ENCODE measurements around the gene RPRD1A. TPM values are rescaled to one million over a fixed set of nuclear protein-coding genes. Genes with fewer than 3 reads are reported as not detected.
"Not testable (repeated sequence)": the region's sequence is repeated elsewhere in the genome, so short reads cannot be mapped to it uniquely, and the experiment has no call there.

Gene RPRD1A
- total RNA-seq, 2 experiments from 2014 or later: 33.5 to 33.9 TPM

- Mint-ChIP-seq H3K4me1 (peaks cover 2% of the 10 kb centered on the region), H3K36me3 (no peaks in the 10 kb centered on the region), H3K27me3 (peaks cover 20% of the 10 kb centered on the region), H3K27ac (no peak overlapping the region), H3K4me3 (no peak overlapping the region), H3K9me3 (no peaks in the 10 kb centered on the region)
- no peak for DNase-seq
- POLR2A ChIA-PET: no interaction called here
- no peak for ATAC-seq (ENCODE audit: low read depth)
Measured at GRCh38 chr18:36095936-36096519, 28.7 kb upstream of the RPRD1A start.

- peaks cover 2% of the 10 kb centered on the region for H3K4me1 Mint-ChIP-seq
Measured at GRCh38 chr18:36094431-36094830, 27.1 kb upstream of the RPRD1A start.

GRCh38 chr18:36092116-36092515 lies 24.8 kb upstream of the RPRD1A start:
- H3K36me3 Mint-ChIP-seq: not testable (repeated sequence)

More at GRCh38 chr18:36094431-36094830, 27.1 kb upstream of the RPRD1A start:
- POLR2A ChIA-PET: interaction anchor here (0.7 kb wide), 1 partner anchor 1099 kb away, joined by 3 read pairs; no protein-coding TSS in a partner anchor
- H3K4me3 Mint-ChIP-seq: no peak overlapping the region
- no peak overlapping the region for H3K27ac Mint-ChIP-seq
- DNase-seq (no peak), ATAC-seq (ENCODE audit: low read depth) (no peak)
- no peaks in the 10 kb centered on the region for H3K36me3 Mint-ChIP-seq
- peaks cover 17% of the 10 kb centered on the region for H3K27me3 Mint-ChIP-seq
- no peaks in the 10 kb centered on the region for H3K9me3 Mint-ChIP-seq

GRCh38 chr18:36089001-36089400 lies 21.6 kb upstream of the RPRD1A start:
- no peaks in the 10 kb centered on the region for H3K36me3 Mint-ChIP-seq
- POLR2A ChIA-PET: no interaction called here
- DNase-seq: no peak
- H3K4me1 Mint-ChIP-seq: peaks cover 4% of the 10 kb centered on the region
- no peak overlapping the region for H3K27ac Mint-ChIP-seq
- ATAC-seq (ENCODE audit: low read depth): no peak
- peaks cover 2% of the 10 kb centered on the region for H3K27me3 Mint-ChIP-seq
- no peaks in the 10 kb centered on the region for H3K9me3 Mint-ChIP-seq
- no peak overlapping the region for H3K4me3 Mint-ChIP-seq

More at GRCh38 chr18:36092116-36092515, 24.8 kb upstream of the RPRD1A start:
- not testable (repeated sequence) for DNase-seq; H3K27ac Mint-ChIP-seq; H3K4me1 Mint-ChIP-seq; H3K9me3 Mint-ChIP-seq; ATAC-seq (ENCODE audit: low read depth); H3K4me3 Mint-ChIP-seq
- POLR2A ChIA-PET: interaction anchor here (0.6 kb wide), 1 partner anchor 479 kb away, joined by 3 read pairs; no protein-coding TSS in a partner anchor
- peaks cover 10% of the 10 kb centered on the region for H3K27me3 Mint-ChIP-seq

GRCh38 chr18:36088256-36088655 lies 20.9 kb upstream of the RPRD1A start:
- POLR2A ChIA-PET: no interaction called here
- Mint-ChIP-seq H3K4me1 (peaks cover 8% of the 10 kb centered on the region), H3K36me3 (no peaks in the 10 kb centered on the region), H3K9me3 (no peaks in the 10 kb centered on the region), H3K27ac (no peak overlapping the region), H3K27me3 (no peaks in the 10 kb centered on the region), H3K4me3 (no peak overlapping the region)
- ATAC-seq (ENCODE audit: low read depth): no peak
- DNase-seq: no peak

- Mint-ChIP-seq H3K27me3 (no peaks in the 10 kb centered on the region), H3K36me3 (no peaks in the 10 kb centered on the region), H3K9me3 (peaks cover 5% of the 10 kb centered on the region), H3K4me3 (no peak overlapping the region), H3K4me1 (peaks cover 13% of the 10 kb centered on the region), H3K27ac (no peak overlapping the region)
- POLR2A ChIA-PET: no interaction called here
- DNase-seq (no peak), ATAC-seq (ENCODE audit: low read depth) (no peak)
Measured at GRCh38 chr18:36086186-36086585, 18.8 kb upstream of the RPRD1A start.

GRCh38 chr18:36085195-36085594 lies 17.8 kb upstream of the RPRD1A start:
- POLR2A ChIA-PET: no interaction called here
- DNase-seq (no peak), ATAC-seq (ENCODE audit: low read depth) (no peak)
- Mint-ChIP-seq H3K9me3 (peaks cover 8% of the 10 kb centered on the region), H3K4me1 (peaks cover 13% of the 10 kb centered on the region), H3K27me3 (no peaks in the 10 kb centered on the region), H3K36me3 (no peaks in the 10 kb centered on the region), H3K4me3 (no peak overlapping the region), H3K27ac (no peak overlapping the region)

- no peaks in the 10 kb centered on the region for H3K27me3 Mint-ChIP-seq
- H3K36me3 Mint-ChIP-seq: no peaks in the 10 kb centered on the region
- H3K9me3 Mint-ChIP-seq: peaks cover 10% of the 10 kb centered on the region
- H3K27ac Mint-ChIP-seq: no peak overlapping the region
- POLR2A ChIA-PET: no interaction called here
- no peak for ATAC-seq (ENCODE audit: low read depth)
- peaks cover 13% of the 10 kb centered on the region for H3K4me1 Mint-ChIP-seq
- no peak for DNase-seq
- no peak overlapping the region for H3K4me3 Mint-ChIP-seq
Measured at GRCh38 chr18:36083729-36084128, 16.4 kb upstream of the RPRD1A start.

GRCh38 chr18:36081118-36081517 lies 13.8 kb upstream of the RPRD1A start:
- DNase-seq; POLR2A ChIA-PET; H3K4me3 Mint-ChIP-seq; H3K36me3 Mint-ChIP-seq; H3K27me3 Mint-ChIP-seq; H3K27ac Mint-ChIP-seq; ATAC-seq (ENCODE audit: low read depth): not testable (repeated sequence)
- H3K9me3 Mint-ChIP-seq: peaks cover 10% of the 10 kb centered on the region
- H3K4me1 Mint-ChIP-seq: peaks cover 13% of the 10 kb centered on the region

- peaks cover 10% of the 10 kb centered on the region for H3K9me3 Mint-ChIP-seq
- no peak overlapping the region for H3K4me3 Mint-ChIP-seq
- POLR2A ChIA-PET: no interaction called here
- DNase-seq (no peak), ATAC-seq (ENCODE audit: low read depth) (no peak)
- H3K27ac Mint-ChIP-seq: no peak overlapping the region
- peaks cover 8% of the 10 kb centered on the region for H3K27me3 Mint-ChIP-seq
- H3K36me3 Mint-ChIP-seq: no peaks in the 10 kb centered on the region
- peaks cover 11% of the 10 kb centered on the region for H3K4me1 Mint-ChIP-seq
Measured at GRCh38 chr18:36078751-36079529, 11.6 kb upstream of the RPRD1A start.

GRCh38 chr18:36077764-36078163 lies 10.4 kb upstream of the RPRD1A start:
- H3K4me1 Mint-ChIP-seq; DNase-seq; H3K36me3 Mint-ChIP-seq; POLR2A ChIA-PET; H3K4me3 Mint-ChIP-seq; H3K27ac Mint-ChIP-seq; ATAC-seq (ENCODE audit: low read depth): not testable (repeated sequence)
- Mint-ChIP-seq H3K9me3 (peaks cover 10% of the 10 kb centered on the region), H3K27me3 (peaks cover 10% of the 10 kb centered on the region)

GRCh38 chr18:36075862-36076587 lies 8.7 kb upstream of the RPRD1A start:
- POLR2A ChIA-PET: no interaction called here
- H3K36me3 Mint-ChIP-seq: no peaks in the 10 kb centered on the region
- peaks cover 10% of the 10 kb centered on the region for H3K27me3 Mint-ChIP-seq
- no peaks in the 10 kb centered on the region for H3K4me1 Mint-ChIP-seq
- H3K27ac Mint-ChIP-seq: no peak overlapping the region
- peaks cover 4% of the 10 kb centered on the region for H3K9me3 Mint-ChIP-seq
- no peak for DNase-seq
- no peak for ATAC-seq (ENCODE audit: low read depth)
- H3K4me3 Mint-ChIP-seq: no peak overlapping the region

GRCh38 chr18:36074435-36074834 lies 7.1 kb upstream of the RPRD1A start:
- H3K36me3 Mint-ChIP-seq: no peaks in the 10 kb centered on the region
- H3K9me3 Mint-ChIP-seq: peaks cover 2% of the 10 kb centered on the region
- peaks cover 10% of the 10 kb centered on the region for H3K27me3 Mint-ChIP-seq
- no peak overlapping the region for H3K4me3 Mint-ChIP-seq
- H3K4me1 Mint-ChIP-seq: no peaks in the 10 kb centered on the region
- H3K27ac Mint-ChIP-seq: no peak overlapping the region
- no peak for ATAC-seq (ENCODE audit: low read depth)
- POLR2A ChIA-PET: no interaction called here
- no peak for DNase-seq

All from activated naive CD8-positive, alpha-beta T cell treated with anti-CD3 and anti-CD28 coated beads, Interleukin-2, amount 10 ng/mL, durations not matched to agents 7 days and 5 days (primary cell).